OCI-LY3 (cell line): ENCODE measurements around the gene TCF23.

Experiments used
- H2AFZ ChIP-seq: fragments of 200-600, 300-600 bp; shearing (Covaris generic); 2 replicates; pipeline ENCODE4 v1.6.0; 2014; ENCODE audit warnings: antibody characterized with exemption, low read depth, low read length
- H3K27ac ChIP-seq: fragments of 200-600, 300-600 bp; sonication (generic); 2 replicates; pipeline ENCODE4 v1.5.1; 2014; ENCODE audit warnings: mild to moderate bottlenecking, low read length, moderate library complexity, mixed read lengths
- H3K27me3 ChIP-seq: fragments of 200-600, 300-600 bp; sonication (generic); 2 replicates; pipeline ENCODE4 v1.6.1; 2014; ENCODE audit warnings: low read depth, low read length, mixed read lengths
- H3K36me3 ChIP-seq: fragments of 200-600, 300-600 bp; sonication (generic); replicated peaks from 2 replicates; pipeline ENCODE3; 2014; ENCODE audit warnings: low read depth, low read length, mixed read lengths
- H3K4me1 ChIP-seq: fragments of 300-600, 200-600 bp; sonication (generic); 2 replicates; pipeline ENCODE4 v1.6.1; 2014; ENCODE audit warnings: low read length, mixed read lengths
- H3K4me2 ChIP-seq: fragments of 200-600, 300-600 bp; sonication (generic); 2 replicates; pipeline ENCODE4 v1.6.1; 2014; ENCODE audit warnings: low read length, mixed read lengths
- H3K4me3 ChIP-seq: fragments of 300-600, 200-600 bp; sonication (generic); 2 replicates; pipeline ENCODE4 v1.5.1; 2014; ENCODE audit warnings: antibody characterized with exemption, mild to moderate bottlenecking, low read length, moderate library complexity
- H3K79me2 ChIP-seq: fragments of 300-600, 200-600 bp; shearing (Covaris generic); 2 replicates; pipeline ENCODE4 v1.6.1; 2014; ENCODE audit warnings: mild to moderate bottlenecking, low read length, mixed read lengths
- H3K9ac ChIP-seq: fragments of 300-600, 200-600 bp; shearing (Covaris generic); 2 replicates; pipeline ENCODE4 v1.6.0; 2014; ENCODE audit warnings: mild to moderate bottlenecking, low read length, moderate library complexity
- H3K9me3 ChIP-seq: fragments of 200-600, 300-600 bp; shearing (Covaris generic); 2 replicates; pipeline ENCODE4 v1.6.1; 2014; ENCODE audit warnings: low read length, mixed read lengths; ENCODE audit not compliant: insufficient read depth
- H4K20me1 ChIP-seq: fragments of 200-600, 300-600 bp; sonication (generic); 2 replicates; pipeline ENCODE4 v1.6.1; 2016; ENCODE audit warnings: low read length, mixed read lengths; ENCODE audit not compliant: insufficient read depth
- EZH2phosphoT487 ChIP-seq: fragments of 200-600 bp; shearing (Covaris generic); IDR thresholded peaks from 2 replicates; pipeline ENCODE4 v1.6.1; 2018; ENCODE audit warnings: antibody characterized with exemption, mixed run types, low read depth
- TF ChIP-seq, protein P1 (sequence below): fragments of 200-600, 300-600 bp; sonication (generic); IDR thresholded peaks from 2 replicates; pipeline ENCODE4 v1.5.1; 2014; ENCODE audit warnings: antibody characterized with exemption, low read length, low read depth

Gene TCF23

DNA sequence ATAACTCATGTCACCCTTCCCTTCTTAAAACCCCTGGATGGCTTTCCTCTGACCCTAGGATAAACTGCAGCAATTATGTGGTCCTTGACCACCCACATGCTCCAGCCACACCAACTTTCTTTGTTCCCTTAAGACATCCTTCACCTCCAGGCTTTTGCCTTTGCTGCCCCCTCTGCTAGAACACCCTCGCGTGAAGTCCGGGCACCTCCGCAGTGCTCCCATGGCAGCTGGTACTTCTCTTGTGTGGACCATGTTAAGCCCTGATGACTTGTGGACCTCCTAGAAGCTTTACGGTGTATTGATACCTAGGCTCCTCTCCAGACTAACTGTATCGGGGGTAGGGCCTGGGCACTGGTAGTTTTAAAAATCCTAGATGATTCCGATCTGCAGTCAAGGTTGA lies 26.0 kb upstream of the TCF23 start:
- H4K20me1 ChIP-seq = no peaks in the 10 kb centered on the region
- H3K4me3 ChIP-seq = peak overlapping the region; percentile 80
- no peaks in the 10 kb centered on the region for H3K36me3 ChIP-seq
- H3K27me3 ChIP-seq = peaks cover 6% of the 10 kb centered on the region
- peak overlapping the region; percentile 98 for H2AFZ ChIP-seq
- H3K9ac ChIP-seq = no peak overlapping the region
- peaks cover 15% of the 10 kb centered on the region for H3K4me1 ChIP-seq
- H3K9me3 ChIP-seq = no peaks in the 10 kb centered on the region
- TF ChIP-seq, protein P1, sequence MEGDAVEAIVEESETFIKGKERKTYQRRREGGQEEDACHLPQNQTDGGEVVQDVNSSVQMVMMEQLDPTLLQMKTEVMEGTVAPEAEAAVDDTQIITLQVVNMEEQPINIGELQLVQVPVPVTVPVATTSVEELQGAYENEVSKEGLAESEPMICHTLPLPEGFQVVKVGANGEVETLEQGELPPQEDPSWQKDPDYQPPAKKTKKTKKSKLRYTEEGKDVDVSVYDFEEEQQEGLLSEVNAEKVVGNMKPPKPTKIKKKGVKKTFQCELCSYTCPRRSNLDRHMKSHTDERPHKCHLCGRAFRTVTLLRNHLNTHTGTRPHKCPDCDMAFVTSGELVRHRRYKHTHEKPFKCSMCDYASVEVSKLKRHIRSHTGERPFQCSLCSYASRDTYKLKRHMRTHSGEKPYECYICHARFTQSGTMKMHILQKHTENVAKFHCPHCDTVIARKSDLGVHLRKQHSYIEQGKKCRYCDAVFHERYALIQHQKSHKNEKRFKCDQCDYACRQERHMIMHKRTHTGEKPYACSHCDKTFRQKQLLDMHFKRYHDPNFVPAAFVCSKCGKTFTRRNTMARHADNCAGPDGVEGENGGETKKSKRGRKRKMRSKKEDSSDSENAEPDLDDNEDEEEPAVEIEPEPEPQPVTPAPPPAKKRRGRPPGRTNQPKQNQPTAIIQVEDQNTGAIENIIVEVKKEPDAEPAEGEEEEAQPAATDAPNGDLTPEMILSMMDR = no peak
- TF ChIP-seq EZH2phosphoT487 = no peak
- no peak overlapping the region for H3K27ac ChIP-seq
- H3K79me2 ChIP-seq = no peaks in the 10 kb centered on the region
- H3K4me2 ChIP-seq = peak overlapping the region; percentile 97

DNA sequence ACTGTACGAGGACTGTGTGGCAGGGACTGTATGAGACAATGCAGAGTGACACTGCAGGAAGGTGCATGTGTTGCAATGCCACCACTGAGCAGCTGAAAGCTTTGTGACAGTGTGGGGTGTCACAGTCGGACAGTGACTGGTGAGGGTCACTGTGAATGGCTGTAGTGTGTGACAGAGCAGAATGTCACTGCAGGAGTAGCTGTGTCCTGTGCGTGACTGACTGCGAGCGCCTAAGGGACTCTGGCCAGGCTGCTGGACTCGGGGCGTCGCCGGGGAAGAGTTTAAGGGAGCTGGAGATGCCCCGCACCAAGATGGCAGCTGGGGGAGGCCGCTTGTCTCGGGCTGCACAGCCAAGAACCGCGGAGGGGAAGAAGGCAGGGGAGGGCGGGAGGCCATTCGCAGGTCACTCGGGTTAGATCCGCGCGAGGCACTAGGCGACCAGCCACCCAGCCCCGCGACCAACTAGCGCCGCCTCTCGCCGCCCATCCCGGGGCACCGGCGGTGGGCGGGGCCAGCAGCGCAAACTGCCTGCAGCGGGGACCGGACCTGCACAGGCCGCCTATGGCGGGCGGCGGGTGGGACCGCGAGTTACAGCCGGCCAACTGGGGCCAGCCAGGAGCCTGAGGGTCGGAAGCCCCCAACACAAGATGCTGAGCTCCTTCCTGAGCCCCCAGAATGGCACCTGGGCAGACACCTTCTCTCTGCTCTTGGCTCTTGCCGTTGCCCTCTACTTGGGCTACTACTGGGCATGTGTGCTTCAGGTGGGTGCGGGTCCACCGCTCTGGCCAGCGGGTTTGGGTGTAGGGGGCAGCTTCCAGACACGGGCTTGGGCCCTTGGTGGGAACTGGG lies 25.3 kb upstream of the TCF23 start, which contains the start of gene ABHD1:
Gene ABHD1, plus strand, starts transcription at position 514 of the 849 bp plus-strand sequence. Its CDS starts 134 bp downstream, at position 648.
- Histone ChIP-seq H3K9me3 (no peaks in the 10 kb centered on the region), H4K20me1 (no peaks in the 10 kb centered on the region), H3K9ac (peak within 1 kb of the TSS; percentile 67), H3K4me3 (peak within 1 kb of the TSS; percentile 80), H3K36me3 (no peaks in the 10 kb centered on the region), H3K27me3 (peaks cover 6% of the 10 kb centered on the region), H2AFZ (peak within 1 kb of the TSS; percentile 98), H3K4me1 (peaks cover 15% of the 10 kb centered on the region), H3K4me2 (peak within 1 kb of the TSS; percentile 97), H3K27ac (no peak within 1 kb of the TSS), H3K79me2 (no peaks in the 10 kb centered on the region)
- TF ChIP-seq, protein P1 = no peak

DNA sequence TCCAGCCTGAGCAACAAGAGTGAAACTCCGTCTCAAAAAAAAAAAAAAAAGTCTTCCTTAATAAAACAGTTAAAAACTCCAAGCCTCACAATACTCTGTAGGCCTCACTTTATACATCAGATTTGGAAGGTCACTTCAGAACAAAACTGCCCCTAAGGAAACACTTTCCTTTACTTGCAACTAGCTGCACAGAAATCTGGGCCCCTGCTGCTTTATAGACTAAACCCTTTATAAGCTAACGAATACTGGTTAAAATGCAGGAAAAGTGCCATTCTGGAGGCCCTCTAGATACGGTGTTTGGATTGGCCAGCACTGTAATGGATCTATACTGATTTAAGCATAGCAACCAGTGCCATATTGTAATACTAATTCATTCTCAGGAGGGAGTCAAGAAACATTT lies 23.7 kb upstream of the TCF23 start:
- no peak overlapping the region for H2AFZ ChIP-seq
- H3K4me2 ChIP-seq = no peak overlapping the region
- peaks cover 10% of the 10 kb centered on the region for H3K36me3 ChIP-seq
- H3K27ac ChIP-seq = no peak overlapping the region
- H3K79me2 ChIP-seq = no peaks in the 10 kb centered on the region
- H3K4me3 ChIP-seq = no peak overlapping the region
- H4K20me1 ChIP-seq = no peaks in the 10 kb centered on the region
- H3K9me3 ChIP-seq = no peaks in the 10 kb centered on the region
- H3K4me1 ChIP-seq = peaks cover 13% of the 10 kb centered on the region
- TF ChIP-seq, protein P1 = no peak
- no peak for TF ChIP-seq EZH2phosphoT487
- no peak overlapping the region for H3K9ac ChIP-seq
- peaks cover 6% of the 10 kb centered on the region for H3K27me3 ChIP-seq

DNA sequence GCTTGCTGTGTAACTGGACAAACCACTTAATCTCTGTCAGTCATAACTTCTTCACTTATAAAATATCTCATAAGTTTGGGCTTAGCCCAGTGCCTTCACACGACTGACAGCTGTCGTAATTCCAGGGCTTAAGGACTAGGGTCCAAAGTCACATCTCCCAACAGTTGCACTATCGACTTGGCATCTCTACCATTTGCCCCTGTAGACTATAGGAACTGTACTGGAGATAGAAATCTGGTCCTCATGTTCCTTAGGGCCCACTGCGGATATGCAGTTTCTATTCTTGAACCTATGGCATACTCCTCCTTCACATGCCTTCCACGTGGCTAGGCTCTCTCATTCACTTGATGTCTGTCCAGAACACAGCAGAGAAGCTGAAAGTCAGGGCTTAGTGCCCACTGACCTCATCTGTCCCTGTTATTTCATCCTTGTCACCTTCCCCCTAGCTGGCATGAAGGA lies 22.5 kb upstream of the TCF23 start:
- Histone ChIP-seq H4K20me1 (no peaks in the 10 kb centered on the region), H3K4me3 (no peak overlapping the region), H3K36me3 (peaks cover 20% of the 10 kb centered on the region), H3K27me3 (peaks cover 3% of the 10 kb centered on the region; the same call in 1 of the 2 replicates), H3K27ac (no peak overlapping the region), H2AFZ (no peak overlapping the region), H3K4me1 (peaks cover 11% of the 10 kb centered on the region), H3K4me2 (no peak overlapping the region), H3K79me2 (no peaks in the 10 kb centered on the region), H3K9me3 (no peaks in the 10 kb centered on the region), H3K9ac (no peak overlapping the region)
- TF ChIP-seq, protein P1 = no peak
- TF ChIP-seq EZH2phosphoT487 = no peak
